ENCODE data around the gene CHFR.
"Not testable (repeated sequence)": the region's sequence is repeated elsewhere in the genome, so short reads cannot be mapped to it uniquely, and the experiment has no call there.

CHFR gene

GRCh38 chr12:132809391-132809790, 78.0 kb downstream of the CHFR start:
- peak; percentile 76 for TF ChIP-seq CTCF (conservative IDR thresholded peaks at IDR 0.05)
- H3K27ac ChIP-seq, result not testable (repeated sequence)

GRCh38 chr12:132807295-132808092, 79.9 kb downstream of the CHFR start:
- no peak for TF ChIP-seq CTCF (conservative IDR thresholded peaks at IDR 0.05)
- H3K27ac ChIP-seq, result no peak overlapping the region

DNA sequence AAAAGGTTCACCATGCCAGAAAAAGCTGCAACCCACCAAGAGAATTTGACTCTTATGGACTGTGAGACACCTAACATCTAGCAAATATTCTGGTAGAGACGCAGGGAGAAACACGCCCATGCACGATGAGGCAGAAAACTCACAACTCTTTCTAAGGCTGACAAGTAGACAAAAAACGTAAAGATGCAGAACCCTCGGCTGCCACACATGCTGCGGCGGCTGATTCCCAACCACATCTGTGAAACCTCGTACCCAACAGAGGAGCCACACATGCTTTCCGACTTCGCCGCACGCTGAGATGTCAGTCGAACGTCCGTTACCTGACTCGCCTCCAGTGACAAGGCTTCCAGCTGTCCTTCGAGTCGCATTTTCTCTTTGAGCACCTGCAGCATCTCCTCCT, 80.5 kb downstream of the CHFR start:
- no peak for TF ChIP-seq CTCF (conservative IDR thresholded peaks at IDR 0.05)
- H3K27ac ChIP-seq, result no peak overlapping the region

- no peak for TF ChIP-seq CTCF (conservative IDR thresholded peaks at IDR 0.05)
- no peak overlapping the region for H3K27ac ChIP-seq
These were observed 83.0 kb downstream of the CHFR start for GRCh38 chr12:132804426-132804861.

DNA sequence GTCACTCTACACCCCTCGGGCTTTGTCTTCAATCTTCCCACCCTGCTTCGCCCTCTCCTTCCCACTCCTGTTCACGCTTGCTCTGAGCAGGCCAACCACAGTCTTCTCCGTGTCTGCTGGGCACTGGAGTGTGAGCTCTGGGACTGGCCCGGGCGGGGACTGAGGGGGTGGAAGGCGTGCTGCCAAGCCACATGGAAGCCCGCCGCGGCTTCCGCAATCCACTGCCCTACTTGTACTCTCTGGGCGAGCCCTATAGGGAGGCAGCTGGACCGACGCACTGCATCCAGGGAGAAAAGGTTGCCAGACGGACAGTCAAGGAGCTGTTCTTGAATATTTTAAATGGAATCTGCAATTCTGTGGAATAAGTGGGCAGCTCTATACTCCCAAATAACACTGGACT, 83.5 kb downstream of the CHFR start:
- H3K27ac ChIP-seq, result no peak overlapping the region
- TF ChIP-seq CTCF (conservative IDR thresholded peaks at IDR 0.05), result no peak

DNA sequence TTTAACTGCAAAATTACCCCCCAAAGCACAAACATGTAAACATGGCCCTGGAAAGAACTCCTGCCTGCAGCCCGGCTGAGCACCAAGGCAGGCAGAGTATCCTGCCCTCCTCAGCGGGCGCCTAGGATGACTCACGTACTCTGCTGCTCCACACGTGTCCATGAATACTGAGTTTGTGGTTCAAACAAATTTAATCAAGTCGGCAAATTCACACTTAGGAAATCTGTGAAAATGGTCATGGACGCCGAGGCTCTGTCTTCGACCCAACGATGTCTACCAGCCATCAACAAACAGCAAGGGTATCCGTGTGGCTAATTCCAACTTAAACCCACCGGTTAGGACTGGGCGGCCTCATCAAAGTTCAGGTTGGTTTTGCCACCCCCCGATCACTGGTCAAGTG, 84.3 kb downstream of the CHFR start:
- H3K27ac ChIP-seq, result no peak overlapping the region
- no peak for TF ChIP-seq CTCF (conservative IDR thresholded peaks at IDR 0.05)

GRCh38 chr12:132801741-132802140, 85.7 kb downstream of the CHFR start:
- H3K27ac ChIP-seq, result no peak overlapping the region
- no peak for TF ChIP-seq CTCF (conservative IDR thresholded peaks at IDR 0.05)

All from VCaP (cell line).